ELF-1 (cell line): ENCODE results near the gene WDR73.

Experiments used
- DNase-seq: peaks from one replicate; pipeline ENCODE4 v3.0.0-alpha.2; 2016; ENCODE audit warnings: low read depth, low spot score

WDR73 gene

GRCh38 chr15:84611631-84612030 is 42.5 kb downstream of the WDR73 start:
- DNase-seq: no peak

- DNase-seq: no peak
These were observed 44.1 kb downstream of the WDR73 start for GRCh38 chr15:84609818-84610525.

- DNase-seq: no peak
These were observed 45.3 kb downstream of the WDR73 start for GRCh38 chr15:84608707-84609284.

GRCh38 chr15:84606653-84607120 is 47.4 kb downstream of the WDR73 start:
- DNase-seq: no peak

GRCh38 chr15:84605554-84605882 is 48.6 kb downstream of the WDR73 start:
- no peak for DNase-seq

- peak; percentile 30 for DNase-seq
These were observed 49.1 kb downstream of the WDR73 start for GRCh38 chr15:84604826-84605553.

GRCh38 chr15:84603630-84604379 is 50.3 kb downstream of the WDR73 start:
- peak; percentile 43 for DNase-seq

- no peak for DNase-seq
These were observed 52.6 kb downstream of the WDR73 start for GRCh38 chr15:84601555-84601838.

GRCh38 chr15:84600687-84601554 is 53.2 kb downstream of the WDR73 start, which contains the start of gene ZSCAN2:
ZSCAN2 (plus strand) TSS chr15:84601009; CDS start chr15:84603928, 2,919 bp downstream.
- peak; percentile 98 for DNase-seq

- DNase-seq: peak; percentile 76
These were observed 53.8 kb downstream of the WDR73 start for GRCh38 chr15:84600331-84600686.

- no peak for DNase-seq
These were observed 54.2 kb downstream of the WDR73 start for GRCh38 chr15:84599906-84600305.

- peak; percentile 40 for DNase-seq
These were observed 55.1 kb downstream of the WDR73 start for GRCh38 chr15:84598993-84599392.

GRCh38 chr15:84598250-84598649 is 55.8 kb downstream of the WDR73 start:
- no peak for DNase-seq

GRCh38 chr15:84597296-84597695 is 56.8 kb downstream of the WDR73 start:
- no peak for DNase-seq

- DNase-seq: no peak
These were observed 58.4 kb downstream of the WDR73 start for GRCh38 chr15:84595660-84596059.

- DNase-seq: no peak
These were observed 59.3 kb downstream of the WDR73 start for GRCh38 chr15:84594617-84595290.

GRCh38 chr15:84591815-84592214 is 62.3 kb downstream of the WDR73 start:
- DNase-seq: no peak

GRCh38 chr15:84590406-84590805 is 63.7 kb downstream of the WDR73 start:
- DNase-seq: no peak
